SK-N-SH treated with all-trans-retinoic acid at 6 μM for 48 hours (cell line): ENCODE data around the gene MTCH1.

Experiments
- CSRNP3 ChIP-seq: fragments of 250-450 bp; sonication (Bioruptor Pico); IDR thresholded peaks from 2 replicates; pipeline ENCODE4 v1.5.1; 2021; ENCODE audit warnings: mild to moderate bottlenecking, moderate library complexity
- OSR1 ChIP-seq: fragments of 250-450 bp; sonication (Bioruptor Pico); IDR thresholded peaks from 2 replicates; pipeline ENCODE4 v1.8.0; 2022; ENCODE audit warnings: moderate library complexity, mild to moderate bottlenecking, inconsistent platforms
- PATZ1 ChIP-seq: fragments of 250-450 bp; sonication (Bioruptor Pico); IDR thresholded peaks from 2 replicates; pipeline ENCODE4 v1.8.0; 2020; ENCODE audit warnings: mild to moderate bottlenecking, moderate library complexity, borderline replicate concordance
- RARB ChIP-seq: fragments of 250-450 bp; sonication (Bioruptor Pico); IDR thresholded peaks from 2 replicates; pipeline ENCODE4 v1.8.0; 2021; ENCODE audit warnings: mild to moderate bottlenecking, moderate library complexity
- SNAI2 ChIP-seq: fragments of 250-450 bp; sonication (Bioruptor Pico); IDR thresholded peaks from 2 replicates; pipeline ENCODE4 v1.5.0; 2020; ENCODE audit warnings: mild to moderate bottlenecking, moderate library complexity
- TCF4 ChIP-seq: fragments of 250-450 bp; sonication (Bioruptor Pico); IDR thresholded peaks from 2 replicates; pipeline ENCODE4 v1.8.0; 2021; ENCODE audit warnings: mild to moderate bottlenecking, moderate library complexity, borderline replicate concordance
- ZFP3 ChIP-seq: fragments of 250-450 bp; sonication (Bioruptor Pico); IDR thresholded peaks from 2 replicates; pipeline ENCODE4 v1.5.0; 2020; ENCODE audit warnings: mild to moderate bottlenecking, moderate library complexity

GRCh38 chr6:36983538-36983937 is 2.5 kb downstream of the MTCH1 start:
- no peak for TF ChIP-seq RARB
- no peak for TF ChIP-seq SNAI2 (CRISPR knock-in tag)
- no peak for TF ChIP-seq ZFP3 (CRISPR knock-in tag)
- TF ChIP-seq TCF4 (CRISPR knock-in tag), result no peak
- TF ChIP-seq PATZ1 (CRISPR knock-in tag), result no peak
- no peak for TF ChIP-seq OSR1 (CRISPR knock-in tag)
- no peak for TF ChIP-seq CSRNP3 (CRISPR knock-in tag)
